Measurements from ENCODE around the gene MED25. TPM values are rescaled to one million over a fixed set of nuclear protein-coding genes. Genes with fewer than 3 reads are reported as not detected.

Gene MED25
- polyA plus RNA-seq, 1 of the 3 experiments (the other 2 are of a cell fraction), result 30.2 TPM

DNA sequence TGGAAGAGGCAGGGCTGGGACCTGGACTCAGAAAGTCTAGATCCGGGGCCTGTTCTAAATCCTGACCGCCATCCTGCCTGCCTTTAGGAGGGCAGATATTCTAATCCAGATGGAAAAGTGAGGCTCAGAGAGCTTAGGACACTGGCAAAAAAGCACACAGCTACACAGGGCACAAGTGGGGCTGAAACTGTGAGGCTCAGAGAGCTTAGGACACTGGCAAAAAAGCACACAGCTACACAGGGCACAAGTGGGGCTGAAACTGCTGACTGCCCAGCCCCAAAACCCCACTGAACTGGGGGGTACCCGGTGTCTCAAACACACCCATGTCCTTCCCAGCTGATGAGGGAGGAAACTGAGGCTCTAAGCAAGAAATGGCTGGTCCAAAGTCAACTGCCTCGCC is 57.1 kb downstream of the MED25 start:
- peak overlapping the region; percentile 95 for H3K4me2 ChIP-seq
- peaks cover 11 to 38% of the 10 kb centered on the region in 2 experiments for H3K4me1 ChIP-seq (ENCODE audit: control insufficient read depth in 1 of 2, insufficient read depth in 2 of 2, low read depth in 1 of 2, low read length in 1 of 2)
- no peaks in the 10 kb centered on the region for H3K27me3 ChIP-seq (ENCODE audit: insufficient read depth)
- WGBS (ENCODE audit: low lambda C conversion rate), result 68% methylated on average over 4 of the region's 4 CpGs
- H3K9me3 ChIP-seq, result no peaks in the 10 kb centered on the region
- TF ChIP-seq TCF12 (IDR thresholded peaks at IDR 0.05) (no peak), SMC3 (IDR thresholded peaks at IDR 0.05; ENCODE audit: low read depth, low read length) (no peak), NRF1 (IDR thresholded peaks at IDR 0.05; ENCODE audit: low read depth, low read length) (no peak), POLR2AphosphoS5 (IDR thresholded peaks at IDR 0.05; ENCODE audit: low read depth, low read length) (no peak)
- TF ChIP-seq, protein P1, sequence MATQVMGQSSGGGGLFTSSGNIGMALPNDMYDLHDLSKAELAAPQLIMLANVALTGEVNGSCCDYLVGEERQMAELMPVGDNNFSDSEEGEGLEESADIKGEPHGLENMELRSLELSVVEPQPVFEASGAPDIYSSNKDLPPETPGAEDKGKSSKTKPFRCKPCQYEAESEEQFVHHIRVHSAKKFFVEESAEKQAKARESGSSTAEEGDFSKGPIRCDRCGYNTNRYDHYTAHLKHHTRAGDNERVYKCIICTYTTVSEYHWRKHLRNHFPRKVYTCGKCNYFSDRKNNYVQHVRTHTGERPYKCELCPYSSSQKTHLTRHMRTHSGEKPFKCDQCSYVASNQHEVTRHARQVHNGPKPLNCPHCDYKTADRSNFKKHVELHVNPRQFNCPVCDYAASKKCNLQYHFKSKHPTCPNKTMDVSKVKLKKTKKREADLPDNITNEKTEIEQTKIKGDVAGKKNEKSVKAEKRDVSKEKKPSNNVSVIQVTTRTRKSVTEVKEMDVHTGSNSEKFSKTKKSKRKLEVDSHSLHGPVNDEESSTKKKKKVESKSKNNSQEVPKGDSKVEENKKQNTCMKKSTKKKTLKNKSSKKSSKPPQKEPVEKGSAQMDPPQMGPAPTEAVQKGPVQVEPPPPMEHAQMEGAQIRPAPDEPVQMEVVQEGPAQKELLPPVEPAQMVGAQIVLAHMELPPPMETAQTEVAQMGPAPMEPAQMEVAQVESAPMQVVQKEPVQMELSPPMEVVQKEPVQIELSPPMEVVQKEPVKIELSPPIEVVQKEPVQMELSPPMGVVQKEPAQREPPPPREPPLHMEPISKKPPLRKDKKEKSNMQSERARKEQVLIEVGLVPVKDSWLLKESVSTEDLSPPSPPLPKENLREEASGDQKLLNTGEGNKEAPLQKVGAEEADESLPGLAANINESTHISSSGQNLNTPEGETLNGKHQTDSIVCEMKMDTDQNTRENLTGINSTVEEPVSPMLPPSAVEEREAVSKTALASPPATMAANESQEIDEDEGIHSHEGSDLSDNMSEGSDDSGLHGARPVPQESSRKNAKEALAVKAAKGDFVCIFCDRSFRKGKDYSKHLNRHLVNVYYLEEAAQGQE (IDR thresholded peaks at IDR 0.05; ENCODE audit: low read depth, low read length), result no peak
- TF ChIP-seq, protein P2, sequence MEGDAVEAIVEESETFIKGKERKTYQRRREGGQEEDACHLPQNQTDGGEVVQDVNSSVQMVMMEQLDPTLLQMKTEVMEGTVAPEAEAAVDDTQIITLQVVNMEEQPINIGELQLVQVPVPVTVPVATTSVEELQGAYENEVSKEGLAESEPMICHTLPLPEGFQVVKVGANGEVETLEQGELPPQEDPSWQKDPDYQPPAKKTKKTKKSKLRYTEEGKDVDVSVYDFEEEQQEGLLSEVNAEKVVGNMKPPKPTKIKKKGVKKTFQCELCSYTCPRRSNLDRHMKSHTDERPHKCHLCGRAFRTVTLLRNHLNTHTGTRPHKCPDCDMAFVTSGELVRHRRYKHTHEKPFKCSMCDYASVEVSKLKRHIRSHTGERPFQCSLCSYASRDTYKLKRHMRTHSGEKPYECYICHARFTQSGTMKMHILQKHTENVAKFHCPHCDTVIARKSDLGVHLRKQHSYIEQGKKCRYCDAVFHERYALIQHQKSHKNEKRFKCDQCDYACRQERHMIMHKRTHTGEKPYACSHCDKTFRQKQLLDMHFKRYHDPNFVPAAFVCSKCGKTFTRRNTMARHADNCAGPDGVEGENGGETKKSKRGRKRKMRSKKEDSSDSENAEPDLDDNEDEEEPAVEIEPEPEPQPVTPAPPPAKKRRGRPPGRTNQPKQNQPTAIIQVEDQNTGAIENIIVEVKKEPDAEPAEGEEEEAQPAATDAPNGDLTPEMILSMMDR (IDR thresholded peaks at IDR 0.05), result no peak
- TF ChIP-seq, protein P3, sequence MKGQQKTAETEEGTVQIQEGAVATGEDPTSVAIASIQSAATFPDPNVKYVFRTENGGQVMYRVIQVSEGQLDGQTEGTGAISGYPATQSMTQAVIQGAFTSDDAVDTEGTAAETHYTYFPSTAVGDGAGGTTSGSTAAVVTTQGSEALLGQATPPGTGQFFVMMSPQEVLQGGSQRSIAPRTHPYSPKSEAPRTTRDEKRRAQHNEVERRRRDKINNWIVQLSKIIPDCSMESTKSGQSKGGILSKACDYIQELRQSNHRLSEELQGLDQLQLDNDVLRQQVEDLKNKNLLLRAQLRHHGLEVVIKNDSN (IDR thresholded peaks at IDR 0.05; ENCODE audit: borderline replicate concordance, low read depth), result no peak
- H4K20me1 ChIP-seq (ENCODE audit: insufficient read depth), result no peaks in the 10 kb centered on the region
- peak overlapping the region; percentile 74 to 99 for H3K4me3 ChIP-seq (ENCODE audit: low read depth in 2 of 2, low read length in 1 of 2)
- peaks cover 59% of the 10 kb centered on the region for H3K79me2 ChIP-seq (ENCODE audit: insufficient read depth)
- CTCF ChIA-PET, result interaction anchor here (1.1 kb wide), 1 partner anchor 12 kb away, joined by 4 read pairs; no protein-coding TSS in a partner anchor
- no peak overlapping the region for H2AFZ ChIP-seq (ENCODE audit: low read depth)
- POLR2A ChIA-PET, result interaction anchor here (2.0 to 2.7 kb wide), 2 partner anchors 24 to 55 kb away, joined by 8 to 19 read pairs; partner anchors contain the start of genes NUP62 and PTOV1
- no peaks in the 10 kb centered on the region for H3K9me2 ChIP-seq
- DNase-seq, result no peak
- H3K36me3 ChIP-seq (replicated peaks in 1 of 2; ENCODE audit: control insufficient read depth in 1 of 2, insufficient read depth in 2 of 2, low read length in 1 of 2), result peaks cover 12 to 32% of the 10 kb centered on the region in 2 experiments
- peak overlapping the region; percentile 96 to 99; a peak in 3 of 4 replicates for H3K27ac ChIP-seq (ENCODE audit: low read depth in 2 of 2, low read length in 1 of 2)
- H3F3A ChIP-seq (replicated peaks; ENCODE audit: insufficient read depth), result peaks cover 5% of the 10 kb centered on the region
- peak overlapping the region; percentile 97 for H3K9ac ChIP-seq

DNA sequence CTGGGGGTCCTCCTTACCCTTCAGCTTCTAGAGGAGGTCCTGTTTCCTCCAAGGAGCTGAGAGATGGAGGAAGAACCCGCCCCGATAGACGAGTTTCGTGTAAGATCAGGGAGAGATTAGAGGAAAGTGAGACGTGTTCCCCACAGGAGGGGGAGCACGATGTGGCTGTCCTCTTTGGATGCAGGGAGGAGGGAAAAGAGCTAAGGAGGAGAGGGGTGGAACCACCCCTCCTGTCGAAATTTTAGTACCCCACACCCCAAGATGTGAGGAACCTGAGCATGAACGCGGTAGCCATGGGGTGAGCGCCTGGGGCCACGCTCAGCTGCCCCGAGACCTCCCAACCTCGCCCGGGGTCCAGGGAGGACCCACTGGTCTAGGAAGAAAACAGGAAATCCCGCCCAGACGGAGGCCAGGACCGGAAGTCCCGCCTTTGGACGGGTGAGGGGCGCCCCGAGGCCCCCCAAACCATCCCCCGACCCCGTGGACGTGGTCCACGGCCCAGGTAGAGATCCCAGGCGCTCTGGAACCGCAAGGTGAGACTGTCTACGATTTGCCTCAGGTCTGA is 57.9 kb downstream of the MED25 start:
- Histone ChIP-seq H2AFZ (ENCODE audit: low read depth) (peak overlapping the region; percentile 83; the same call in 1 of the 2 replicates), H3K9ac (peak overlapping the region; percentile 97), H3K4me1 (ENCODE audit: control insufficient read depth in 1 of 2, insufficient read depth in 2 of 2, low read depth in 1 of 2, low read length in 1 of 2) (peaks cover 7 to 30% of the 10 kb centered on the region in 2 experiments; a peak in 3 of 4 replicates), H3K4me2 (peak overlapping the region; percentile 95), H3F3A (replicated peaks; ENCODE audit: insufficient read depth) (no peaks in the 10 kb centered on the region), H3K9me3 (no peaks in the 10 kb centered on the region), H3K9me2 (no peaks in the 10 kb centered on the region), H3K36me3 (replicated peaks in 1 of 2; ENCODE audit: control insufficient read depth in 1 of 2, insufficient read depth in 2 of 2, low read length in 1 of 2) (peaks cover 18 to 40% of the 10 kb centered on the region in 2 experiments), H4K20me1 (ENCODE audit: insufficient read depth) (no peaks in the 10 kb centered on the region), H3K4me3 (ENCODE audit: low read depth in 2 of 2, low read length in 1 of 2) (peak overlapping the region; percentile 74 to 99), H3K27me3 (ENCODE audit: insufficient read depth) (no peaks in the 10 kb centered on the region), H3K27ac (ENCODE audit: low read depth in 2 of 2, low read length in 1 of 2) (peak overlapping the region; percentile 96 to 99), H3K79me2 (ENCODE audit: insufficient read depth) (peaks cover 55% of the 10 kb centered on the region)
- 2% methylated on average over 22 of the region's 28 CpGs for WGBS (ENCODE audit: low lambda C conversion rate)
- ChIA-PET POLR2A (interaction anchor here (1.1 to 3.5 kb wide), 5 partner anchors 8 to 234 kb away, joined by 3 to 22 read pairs (median 8); partner anchors contain the start of genes NUP62, PNKP, PTOV1 and SCAF1), CTCF (interaction anchor here (1.0 to 1.1 kb wide), 2 partner anchors 13 to 14 kb away, joined by 4 to 6 read pairs; no protein-coding TSS in a partner anchor)
- DNase-seq, result peak; percentile 82
- TF ChIP-seq, protein P4, sequence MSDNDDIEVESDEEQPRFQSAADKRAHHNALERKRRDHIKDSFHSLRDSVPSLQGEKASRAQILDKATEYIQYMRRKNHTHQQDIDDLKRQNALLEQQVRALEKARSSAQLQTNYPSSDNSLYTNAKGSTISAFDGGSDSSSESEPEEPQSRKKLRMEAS (IDR thresholded peaks at IDR 0.05; ENCODE audit: low read depth), result 0 out of 2 replicates have a peak, but pooled peaks have one; percentile 0
- peak; percentile 84 for TF ChIP-seq POLR2AphosphoS5 (IDR thresholded peaks at IDR 0.05; ENCODE audit: low read depth, low read length)
- TF ChIP-seq, protein P2 (IDR thresholded peaks at IDR 0.05), result no peak
- TF ChIP-seq SIN3A (IDR thresholded peaks at IDR 0.05; ENCODE audit: borderline replicate concordance, low read depth, low read length), result no peak
- TF ChIP-seq RFX5 (IDR thresholded peaks at IDR 0.05; ENCODE audit: low read length), result no peak
- TF ChIP-seq MEF2A (IDR thresholded peaks at IDR 0.05; ENCODE audit: borderline replicate concordance, low read depth), result no peak
- TF ChIP-seq RCOR1 (IDR thresholded peaks at IDR 0.05; ENCODE audit: low read length), result no peak
- TF ChIP-seq, protein P5, sequence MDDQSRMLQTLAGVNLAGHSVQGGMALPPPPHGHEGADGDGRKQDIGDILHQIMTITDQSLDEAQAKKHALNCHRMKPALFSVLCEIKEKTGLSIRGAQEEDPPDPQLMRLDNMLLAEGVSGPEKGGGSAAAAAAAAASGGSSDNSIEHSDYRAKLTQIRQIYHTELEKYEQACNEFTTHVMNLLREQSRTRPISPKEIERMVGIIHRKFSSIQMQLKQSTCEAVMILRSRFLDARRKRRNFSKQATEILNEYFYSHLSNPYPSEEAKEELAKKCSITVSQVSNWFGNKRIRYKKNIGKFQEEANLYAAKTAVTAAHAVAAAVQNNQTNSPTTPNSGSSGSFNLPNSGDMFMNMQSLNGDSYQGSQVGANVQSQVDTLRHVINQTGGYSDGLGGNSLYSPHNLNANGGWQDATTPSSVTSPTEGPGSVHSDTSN (IDR thresholded peaks at IDR 0.05), result no peak
